GM12873 (cell line): Measurements from ENCODE around the gene GMCL1.

Experiments used
- TF ChIP-seq, protein P1 (sequence below): IDR thresholded peaks from 2 replicates; pipeline ENCODE4 v1.5.1; 2012; ENCODE audit warnings: low read depth, mild to moderate bottlenecking, moderate library complexity, low read length, control low read depth; ENCODE audit not compliant: insufficient read depth; ENCODE audit errors: missing control alignments

The GMCL1 gene

DNA sequence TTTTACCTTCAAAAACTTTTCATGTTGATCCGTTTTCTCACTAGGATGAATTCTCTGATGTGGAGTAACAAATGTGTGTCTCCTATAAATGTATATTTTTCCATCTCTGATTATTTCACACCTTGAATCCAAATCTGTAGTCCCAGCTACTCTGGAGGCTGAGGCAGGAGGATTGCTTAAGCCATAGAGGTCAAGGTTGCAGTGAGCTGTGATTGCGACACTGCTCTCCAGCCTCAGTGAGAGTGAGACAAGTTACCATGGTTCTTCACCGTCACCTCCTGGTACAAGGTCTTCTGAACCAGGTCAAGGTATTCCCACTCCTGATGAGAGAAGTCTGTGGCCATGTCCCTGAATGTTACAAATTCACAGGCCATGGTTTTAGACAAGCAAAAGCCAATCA is 15.1 kb downstream of the GMCL1 start:
- TF ChIP-seq, protein P1, sequence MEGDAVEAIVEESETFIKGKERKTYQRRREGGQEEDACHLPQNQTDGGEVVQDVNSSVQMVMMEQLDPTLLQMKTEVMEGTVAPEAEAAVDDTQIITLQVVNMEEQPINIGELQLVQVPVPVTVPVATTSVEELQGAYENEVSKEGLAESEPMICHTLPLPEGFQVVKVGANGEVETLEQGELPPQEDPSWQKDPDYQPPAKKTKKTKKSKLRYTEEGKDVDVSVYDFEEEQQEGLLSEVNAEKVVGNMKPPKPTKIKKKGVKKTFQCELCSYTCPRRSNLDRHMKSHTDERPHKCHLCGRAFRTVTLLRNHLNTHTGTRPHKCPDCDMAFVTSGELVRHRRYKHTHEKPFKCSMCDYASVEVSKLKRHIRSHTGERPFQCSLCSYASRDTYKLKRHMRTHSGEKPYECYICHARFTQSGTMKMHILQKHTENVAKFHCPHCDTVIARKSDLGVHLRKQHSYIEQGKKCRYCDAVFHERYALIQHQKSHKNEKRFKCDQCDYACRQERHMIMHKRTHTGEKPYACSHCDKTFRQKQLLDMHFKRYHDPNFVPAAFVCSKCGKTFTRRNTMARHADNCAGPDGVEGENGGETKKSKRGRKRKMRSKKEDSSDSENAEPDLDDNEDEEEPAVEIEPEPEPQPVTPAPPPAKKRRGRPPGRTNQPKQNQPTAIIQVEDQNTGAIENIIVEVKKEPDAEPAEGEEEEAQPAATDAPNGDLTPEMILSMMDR, result no peak

DNA sequence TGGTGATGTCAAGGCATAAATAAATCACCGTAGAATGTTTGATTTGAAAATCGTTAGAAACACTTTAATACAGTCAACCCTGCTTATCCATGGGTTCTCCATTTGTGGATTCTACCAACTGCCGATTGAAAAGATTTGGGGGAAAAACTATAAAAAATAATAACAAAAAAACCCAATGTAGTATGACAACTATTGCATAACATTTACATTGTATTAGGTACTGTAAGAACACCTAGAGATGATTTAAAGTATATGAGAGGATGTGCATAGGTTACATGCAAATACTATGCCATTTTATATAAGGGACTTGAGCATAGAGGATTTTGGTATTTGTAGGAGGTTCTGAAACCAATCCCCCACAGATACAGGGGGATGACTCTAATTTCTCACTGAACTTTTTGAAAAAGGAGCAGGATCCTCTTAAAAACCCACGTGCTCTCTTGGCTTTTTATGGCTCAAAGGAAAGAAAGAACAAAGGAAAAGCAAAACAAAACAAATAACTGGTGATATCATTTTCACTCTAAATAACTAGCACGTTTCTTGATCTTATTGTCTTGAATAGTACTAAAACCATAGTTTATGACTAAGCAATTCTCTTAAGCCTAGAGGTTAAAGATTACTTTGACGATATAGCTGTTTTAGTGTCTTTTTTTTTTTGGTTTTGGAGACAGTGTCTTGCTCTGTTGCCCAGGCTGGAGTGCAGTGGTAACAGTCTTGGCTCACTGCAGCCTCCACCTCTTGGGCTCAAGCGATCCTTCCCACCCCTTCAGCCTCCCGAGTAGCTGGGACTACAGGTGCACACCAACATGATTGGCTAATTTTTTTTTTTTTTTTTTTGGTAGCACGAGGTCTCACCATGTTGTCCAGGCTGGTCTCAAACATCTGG is 17.0 kb downstream of the GMCL1 start:
- TF ChIP-seq, protein P1, result no peak

DNA sequence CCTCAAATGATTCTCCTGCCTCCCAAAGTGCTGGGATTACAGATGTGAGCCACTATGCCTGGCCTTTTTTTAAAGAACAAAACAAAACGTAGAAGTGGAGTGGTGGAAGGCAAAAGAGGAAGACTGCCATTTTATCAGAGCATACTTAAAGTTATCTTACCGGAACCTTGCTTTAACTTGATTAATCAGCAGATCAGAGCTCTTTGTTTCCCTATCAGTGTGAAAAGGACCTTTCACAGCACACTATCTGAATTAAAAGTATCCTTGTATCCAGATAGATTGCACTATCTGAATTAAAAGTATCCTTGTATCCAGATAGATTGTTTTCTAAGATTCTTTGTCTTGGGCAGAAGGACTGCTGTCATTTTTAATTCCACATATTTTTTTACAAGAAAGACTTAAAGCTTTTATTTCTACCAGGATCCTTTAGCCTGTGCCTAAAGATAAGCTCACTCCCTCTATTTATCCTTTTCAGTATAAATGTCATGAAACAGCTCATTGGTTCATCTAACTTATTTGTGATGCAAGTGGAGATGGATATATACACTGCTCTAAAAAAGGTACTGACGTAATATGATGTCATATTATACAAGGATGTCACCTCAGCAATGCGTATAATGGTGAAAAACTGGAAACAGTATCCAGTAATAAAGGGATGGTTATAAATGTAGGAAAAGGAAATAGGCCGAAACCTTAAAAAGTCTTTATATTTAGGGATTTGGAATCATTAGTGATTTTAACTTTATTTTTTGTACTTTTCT is 17.8 kb downstream of the GMCL1 start:
- TF ChIP-seq, protein P1, result no peak

DNA sequence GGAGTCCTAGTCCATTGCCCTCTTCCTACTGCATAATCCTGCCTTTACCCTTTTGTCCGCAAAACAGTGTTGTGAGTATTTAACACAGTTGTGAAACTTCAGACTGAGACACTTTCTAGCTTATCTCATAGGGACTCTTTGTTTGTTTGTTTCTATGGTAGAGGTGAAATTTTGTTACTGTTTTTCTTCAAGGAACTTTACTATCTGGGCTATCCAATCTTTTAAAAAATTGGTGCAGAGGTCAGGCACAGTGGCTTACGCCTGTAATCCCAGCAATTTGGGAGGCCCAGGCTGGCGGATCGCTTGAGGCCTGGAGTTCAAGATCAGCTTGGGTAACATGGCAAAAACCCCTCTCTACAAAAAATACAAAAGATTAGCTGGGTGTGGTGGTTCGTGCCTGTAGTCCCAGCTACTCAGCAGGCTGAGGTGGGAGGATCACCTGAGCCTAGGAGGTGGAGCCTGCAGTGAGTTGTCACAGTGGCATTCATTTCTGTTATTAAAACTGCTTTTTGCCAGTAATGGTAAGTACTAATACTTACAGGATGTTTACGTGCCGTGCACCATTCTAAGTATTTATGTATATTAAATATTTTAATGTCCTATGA is 18.8 kb downstream of the GMCL1 start:
- TF ChIP-seq, protein P1, result no peak

DNA sequence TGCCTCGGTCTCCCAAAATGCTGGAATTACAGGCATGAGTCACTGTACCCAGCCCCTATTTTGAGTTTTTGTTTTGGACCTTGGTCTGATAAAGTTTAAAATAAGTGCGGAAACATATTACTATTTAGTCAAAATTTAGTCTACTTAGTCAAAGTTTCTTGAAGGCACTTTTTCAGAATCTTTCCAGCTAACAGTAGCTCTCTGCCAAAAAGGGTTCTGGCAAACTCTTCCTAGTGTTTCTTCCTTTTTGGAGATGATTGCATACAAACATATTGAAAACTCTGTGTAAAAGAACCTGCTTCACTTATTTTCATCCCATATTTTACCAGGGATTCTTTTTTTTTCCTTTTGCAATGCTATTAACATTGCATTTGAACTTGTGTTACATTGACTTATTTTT is 28.8 kb downstream of the GMCL1 start:
- TF ChIP-seq, protein P1, result no peak

DNA sequence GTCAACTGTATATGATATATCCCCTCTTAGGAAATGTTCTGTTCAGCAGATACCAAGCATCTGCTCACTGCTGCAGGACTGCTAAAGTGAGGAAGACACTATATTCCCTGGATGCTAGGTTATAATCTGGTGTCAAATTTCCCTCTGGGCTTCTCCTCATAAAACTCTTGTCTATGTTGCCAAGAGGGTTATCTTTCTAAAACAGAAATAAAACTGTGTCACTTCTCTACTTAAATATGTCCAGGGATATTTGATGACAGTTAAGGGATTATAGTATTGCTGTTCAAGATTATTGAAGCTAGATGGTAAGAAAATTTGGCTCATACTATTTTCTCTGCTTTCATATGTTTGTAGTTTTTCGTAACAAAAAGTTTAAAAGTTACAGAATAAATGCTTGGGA is 33.8 kb downstream of the GMCL1 start:
- TF ChIP-seq, protein P1, result no peak

DNA sequence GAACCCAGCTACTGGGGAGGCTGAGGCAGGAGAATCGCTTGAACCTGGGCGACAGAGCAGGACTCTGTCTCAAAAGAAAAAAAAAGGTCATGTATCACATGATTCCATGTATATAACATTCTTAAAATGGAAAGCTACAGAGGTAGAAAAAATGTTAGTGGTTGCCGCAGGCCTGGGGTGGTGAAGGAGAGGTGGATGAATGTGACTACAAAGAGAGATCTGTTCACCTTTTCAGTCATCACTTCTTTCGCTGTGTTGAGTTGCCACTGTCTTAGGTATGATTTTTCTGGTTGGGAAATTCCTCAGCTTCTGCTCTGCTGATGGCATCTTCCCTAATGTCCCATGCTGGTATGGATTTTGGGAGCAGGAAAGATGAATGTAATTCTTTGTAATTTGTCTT is 59.0 kb downstream of the GMCL1 start:
- TF ChIP-seq, protein P1, result no peak
